IMR-90 (cell line): Measurements from ENCODE around the gene AFAP1L1.

Source experiments
- CTCF ChIP-seq: conservative IDR thresholded peaks from 2 replicates; pipeline ENCODE4 v1.5.1; 2012; ENCODE audit warnings: mild to moderate bottlenecking, low read depth, low read length, improper control_type of control experiment
- POLR2A ChIP-seq: IDR thresholded peaks from 2 replicates; pipeline ENCODE4 v1.6.1; 2012; ENCODE audit warnings: mild to moderate bottlenecking, low read depth, low read length
- RAD21 ChIP-seq: IDR thresholded peaks from 2 replicates; pipeline ENCODE4 v1.6.1; 2012; ENCODE audit warnings: low read length, improper control_type of control experiment
- RCOR1 ChIP-seq: IDR thresholded peaks from 2 replicates; pipeline ENCODE4 v1.6.1; 2012; ENCODE audit warnings: mild to moderate bottlenecking, low read length, improper control_type of control experiment; ENCODE audit not compliant: insufficient replicate concordance
- TF ChIP-seq, protein P1 (sequence below): fragments of 150-350 bp; IDR thresholded peaks from 2 replicates; pipeline ENCODE4 v1.6.1; 2017; ENCODE audit warnings: mild to moderate bottlenecking, antibody characterized with exemption, low read length, low read depth

DNA sequence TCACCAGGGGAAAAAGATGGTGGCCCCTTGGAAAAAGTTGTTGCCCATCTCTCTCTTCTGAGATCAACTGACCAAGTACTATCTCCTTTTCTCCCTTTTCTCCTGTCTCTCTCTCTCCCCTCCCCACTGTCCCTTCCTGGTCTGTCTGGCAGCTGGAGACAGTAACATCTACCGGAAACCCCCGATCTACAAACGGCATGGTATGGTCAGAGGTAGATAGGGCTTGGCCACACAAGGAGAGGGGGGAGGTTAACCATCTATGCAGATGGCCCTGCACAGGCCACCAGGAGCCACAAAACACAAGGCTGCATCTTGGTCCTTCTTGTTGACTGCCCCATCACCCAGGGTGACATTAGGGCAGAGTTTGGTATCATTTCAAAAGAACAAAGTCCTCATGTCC is 29.3 kb upstream of the AFAP1L1 start:
- TF ChIP-seq, protein P1, sequence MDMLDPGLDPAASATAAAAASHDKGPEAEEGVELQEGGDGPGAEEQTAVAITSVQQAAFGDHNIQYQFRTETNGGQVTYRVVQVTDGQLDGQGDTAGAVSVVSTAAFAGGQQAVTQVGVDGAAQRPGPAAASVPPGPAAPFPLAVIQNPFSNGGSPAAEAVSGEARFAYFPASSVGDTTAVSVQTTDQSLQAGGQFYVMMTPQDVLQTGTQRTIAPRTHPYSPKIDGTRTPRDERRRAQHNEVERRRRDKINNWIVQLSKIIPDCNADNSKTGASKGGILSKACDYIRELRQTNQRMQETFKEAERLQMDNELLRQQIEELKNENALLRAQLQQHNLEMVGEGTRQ: no peak
- TF ChIP-seq CTCF: no peak
- TF ChIP-seq RCOR1: no peak
- TF ChIP-seq POLR2A: no peak
- TF ChIP-seq RAD21: no peak
